Epithelial cell of proximal tubule (primary cell): ENCODE measurements around the gene RNF214. TPM values are rescaled to one million over a fixed set of nuclear protein-coding genes. Genes with fewer than 3 reads are reported as not detected.

ENCODE experiments used
- DNase-seq: peaks from one replicate; pipeline ENCODE4 v3.0.0-alpha.2; 2011; ENCODE audit warnings: low read depth
- H3K4me3 ChIP-seq: 2 replicates; pipeline ENCODE4 v1.5.1; 2011; ENCODE audit warnings: low read depth, mild to moderate bottlenecking, low read length
- CTCF ChIP-seq: conservative IDR thresholded peaks from 2 replicates; pipeline ENCODE4 v1.5.1; 2012; ENCODE audit warnings: low read depth, mild to moderate bottlenecking, low read length
- total RNA-seq: library from RNA; depleted of rRNA; stranded (reverse); fragments of >200 nt; gene quantifications from 2 replicates; pipeline ENCODE4 v1.2.3, GENCODE V29; 2015

The RNF214 gene
- total RNA-seq, 1 donor from 2014 or later: 9.7 TPM

- no peak for DNase-seq
- no peak for TF ChIP-seq CTCF
- H3K4me3 ChIP-seq: no peak overlapping the region
Measured at GRCh38 chr11:117219455-117219854, 13.0 kb upstream of the RNF214 start.

GRCh38 chr11:117219995-117220394 lies 12.5 kb upstream of the RNF214 start:
- no peak for TF ChIP-seq CTCF
- no peak overlapping the region for H3K4me3 ChIP-seq
- no peak for DNase-seq

GRCh38 chr11:117220568-117220967 lies 11.9 kb upstream of the RNF214 start:
- H3K4me3 ChIP-seq: no peak overlapping the region
- no peak for TF ChIP-seq CTCF
- DNase-seq: no peak

GRCh38 chr11:117220999-117221774 lies 11.3 kb upstream of the RNF214 start:
- H3K4me3 ChIP-seq: no peak overlapping the region
- no peak for DNase-seq
- TF ChIP-seq CTCF: no peak

GRCh38 chr11:117221775-117222517 lies 10.5 kb upstream of the RNF214 start:
- DNase-seq: no peak
- H3K4me3 ChIP-seq: no peak overlapping the region
- TF ChIP-seq CTCF: no peak

- no peak for DNase-seq
- H3K4me3 ChIP-seq: no peak overlapping the region
- no peak for TF ChIP-seq CTCF
Measured at GRCh38 chr11:117222991-117223740, 9.3 kb upstream of the RNF214 start.
